Neural cell (in vitro differentiated cells): Measurements from ENCODE around the gene COL6A3.

ENCODE experiments used
- CTCF ChIP-seq: fragments of 450-650 bp; IDR thresholded peaks from 2 replicates; pipeline ENCODE4 v1.5.1; 2014; ENCODE audit warnings: antibody characterized with exemption, mild to moderate bottlenecking, moderate library complexity; ENCODE audit not compliant: poor library complexity, severe bottlenecking
- EP300 ChIP-seq: fragments of 450-650 bp; conservative IDR thresholded peaks from 2 replicates; pipeline ENCODE4 v1.6.1; 2014; ENCODE audit warnings: antibody characterized with exemption, mild to moderate bottlenecking, moderate library complexity; ENCODE audit not compliant: poor library complexity, severe bottlenecking
- EZH2 ChIP-seq: fragments of 200-600, 300-800 bp; shearing (Covaris generic), sonication (generic); IDR thresholded peaks from 2 replicates; pipeline ENCODE4 v1.6.1; 2014; ENCODE audit warnings: antibody characterized with exemption, low read length, borderline replicate concordance, mild to moderate bottlenecking; ENCODE audit not compliant: insufficient read depth, poor library complexity, severe bottlenecking
- POLR2AphosphoS5 ChIP-seq: IDR thresholded peaks from 2 replicates; pipeline ENCODE4 v1.6.1; 2012
- RAD21 ChIP-seq: fragments of 450-650 bp; conservative IDR thresholded peaks from 2 replicates; pipeline ENCODE4 v1.6.1; 2014; ENCODE audit warnings: antibody characterized with exemption, mild to moderate bottlenecking, moderate library complexity
- SMC3 ChIP-seq: fragments of 450-650 bp; conservative IDR thresholded peaks from 2 replicates; pipeline ENCODE4 v1.6.1; 2014; ENCODE audit warnings: antibody characterized with exemption, mild to moderate bottlenecking, moderate library complexity; ENCODE audit not compliant: poor library complexity

GRCh38 chr2:237388036-237388435, 25.9 kb downstream of the COL6A3 start:
- TF ChIP-seq RAD21, result no peak
- no peak for TF ChIP-seq EP300
- TF ChIP-seq CTCF, result no peak
- no peak for TF ChIP-seq POLR2AphosphoS5
- TF ChIP-seq EZH2, result no peak
- no peak for TF ChIP-seq SMC3
